Mucosa of rectum (tissue), 2 donors: ENCODE results near the gene MTFR2.

ENCODE experiments used
- H3K27ac ChIP-seq, 2 donors: one replicate each; pipeline ENCODE4 v1.7.0; 2013; ENCODE audit warnings: inconsistent platforms in 2 of 2, low read depth in 2 of 2, low read length in 2 of 2
- H3K27me3 ChIP-seq, 2 donors: one replicate each; pipeline ENCODE4 v1.7.0; 2013; ENCODE audit warnings: low read length in 2 of 2; ENCODE audit not compliant: control insufficient read depth in 2 of 2, insufficient read depth in 2 of 2
- H3K36me3 ChIP-seq, 2 donors: one replicate each; pipeline ENCODE4 v1.7.0; 2013; ENCODE audit warnings: low read length in 2 of 2; ENCODE audit not compliant: control insufficient read depth in 2 of 2, insufficient read depth in 2 of 2
- H3K4me1 ChIP-seq, 2 donors: one replicate each; pipeline ENCODE4 v1.7.0; 2013; ENCODE audit warnings: low read length in 2 of 2, mild to moderate bottlenecking in 1 of 2; ENCODE audit not compliant: control insufficient read depth in 2 of 2, insufficient read depth in 2 of 2
- H3K4me3 ChIP-seq, 2 donors: one replicate each; pipeline ENCODE4 v1.7.0; 2013; ENCODE audit warnings: low read length in 2 of 2
- H3K9ac ChIP-seq, 2 donors: one replicate each; pipeline ENCODE4 v1.7.0; 2013; ENCODE audit warnings: low read length in 2 of 2, low read depth in 1 of 2, mild to moderate bottlenecking in 1 of 2
- H3K9me3 ChIP-seq, 2 donors: one replicate each; pipeline ENCODE4 v1.7.0; 2013; ENCODE audit warnings: low read length in 2 of 2; ENCODE audit not compliant: control insufficient read depth in 2 of 2
- donor health status: healthy.
- donor health status: Normal muscosa, but diverticular disease.

Gene MTFR2

DNA sequence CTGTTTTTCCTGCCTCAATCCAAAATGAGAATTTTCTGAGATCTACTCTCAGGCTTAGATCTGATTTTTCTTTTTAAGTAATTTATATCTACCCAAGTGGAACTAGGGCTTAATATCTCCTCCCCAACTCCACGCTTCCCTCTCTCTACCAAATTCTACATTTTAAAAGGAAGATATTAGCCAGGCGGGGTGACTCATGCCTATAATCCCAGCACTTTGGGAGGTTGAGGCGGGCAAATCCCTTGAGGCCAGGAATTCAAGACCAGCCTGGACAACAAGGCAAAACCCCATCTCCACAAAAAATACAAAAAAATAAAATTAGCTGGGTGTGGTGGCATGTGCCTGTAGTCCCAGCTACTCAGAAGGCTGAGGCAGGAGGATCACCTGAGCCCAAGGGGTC, 61.0 kb downstream of the MTFR2 start:
- H3K4me1 ChIP-seq: no peaks in the 10 kb centered on the region
- H3K36me3 ChIP-seq: peaks cover 0 to 5% of the 10 kb centered on the region in 2 donors
- no peak overlapping the region for H3K4me3 ChIP-seq

DNA sequence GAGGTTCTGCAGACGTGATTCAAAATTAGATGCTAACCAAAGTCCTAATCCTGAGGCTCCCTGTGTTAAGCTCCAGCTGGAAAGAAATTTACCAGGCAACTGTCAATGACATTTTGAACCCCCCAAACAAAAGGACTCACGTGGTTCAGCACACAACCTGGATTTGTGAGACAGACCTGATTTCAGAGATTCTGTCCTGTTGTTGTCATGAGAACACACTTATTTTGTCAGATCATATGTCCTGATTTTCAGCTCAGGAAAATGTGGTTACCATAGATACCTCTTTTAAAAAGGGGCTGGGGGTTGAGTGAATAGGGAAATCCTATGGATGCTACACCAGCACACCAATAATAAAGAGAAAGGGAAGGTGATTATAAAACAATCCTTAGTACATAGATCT, 61.6 kb downstream of the MTFR2 start:
- Histone ChIP-seq H3K36me3 (peaks cover 0 to 5% of the 10 kb centered on the region in 2 donors), H3K9ac (no peak overlapping the region), H3K4me1 (no peaks in the 10 kb centered on the region), H3K27me3 (no peaks in the 10 kb centered on the region), H3K9me3 (no peaks in the 10 kb centered on the region), H3K27ac (no peak overlapping the region), H3K4me3 (no peak overlapping the region)

More for the DNA sequence above, 61.0 kb downstream of the MTFR2 start:
- no peak overlapping the region for H3K9ac ChIP-seq
- no peaks in the 10 kb centered on the region for H3K27me3 ChIP-seq
- no peak overlapping the region for H3K27ac ChIP-seq
- no peaks in the 10 kb centered on the region for H3K9me3 ChIP-seq

DNA sequence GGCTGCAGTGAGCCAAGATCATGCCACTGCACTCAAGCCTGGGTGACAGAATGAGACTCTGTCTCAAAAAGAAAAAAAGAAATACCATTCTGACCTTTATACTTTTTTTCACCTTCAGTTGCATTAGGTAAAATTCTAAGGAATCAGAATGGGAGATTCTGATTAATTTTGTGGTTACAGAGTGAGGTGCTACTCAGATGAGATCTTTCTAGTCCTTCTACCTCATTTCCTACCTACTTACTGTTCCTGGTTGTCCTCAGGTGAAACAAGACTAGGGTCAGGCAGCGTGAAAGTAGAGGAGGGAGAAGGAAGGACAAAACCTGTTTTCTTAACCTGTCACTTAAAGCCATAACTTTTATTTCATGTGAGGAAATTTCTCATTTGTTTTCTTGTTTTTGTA, 63.7 kb downstream of the MTFR2 start:
- Histone ChIP-seq H3K9me3 (no peaks in the 10 kb centered on the region), H3K36me3 (peaks cover 0 to 5% of the 10 kb centered on the region in 2 donors), H3K4me3 (no peak overlapping the region), H3K27ac (no peak overlapping the region), H3K27me3 (no peaks in the 10 kb centered on the region), H3K9ac (no peak overlapping the region), H3K4me1 (no peaks in the 10 kb centered on the region)

DNA sequence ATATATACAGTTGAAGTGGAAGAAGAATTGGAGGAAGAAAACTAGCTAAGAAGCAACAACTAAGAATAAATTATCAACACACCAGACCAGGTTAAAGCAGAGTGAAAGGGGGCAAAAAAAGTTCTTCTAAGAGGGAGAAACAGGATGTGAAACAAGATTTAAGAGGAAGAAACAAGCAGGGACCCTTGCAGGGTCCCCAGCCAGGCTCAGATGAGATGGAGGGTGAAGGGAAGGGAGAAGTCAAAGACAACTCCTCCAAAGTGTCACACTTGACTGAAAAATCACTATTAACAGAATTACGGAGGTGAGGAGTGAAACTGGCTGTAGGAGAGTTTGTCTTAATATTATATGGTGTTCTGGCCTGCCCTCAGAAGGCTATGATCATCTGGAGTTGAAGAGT, 65.4 kb downstream of the MTFR2 start:
- Histone ChIP-seq H3K9me3 (no peaks in the 10 kb centered on the region), H3K27ac (no peak overlapping the region), H3K36me3 (peaks cover 0 to 5% of the 10 kb centered on the region in 2 donors), H3K27me3 (no peaks in the 10 kb centered on the region), H3K4me3 (no peak overlapping the region), H3K9ac (no peak overlapping the region), H3K4me1 (no peaks in the 10 kb centered on the region)

DNA sequence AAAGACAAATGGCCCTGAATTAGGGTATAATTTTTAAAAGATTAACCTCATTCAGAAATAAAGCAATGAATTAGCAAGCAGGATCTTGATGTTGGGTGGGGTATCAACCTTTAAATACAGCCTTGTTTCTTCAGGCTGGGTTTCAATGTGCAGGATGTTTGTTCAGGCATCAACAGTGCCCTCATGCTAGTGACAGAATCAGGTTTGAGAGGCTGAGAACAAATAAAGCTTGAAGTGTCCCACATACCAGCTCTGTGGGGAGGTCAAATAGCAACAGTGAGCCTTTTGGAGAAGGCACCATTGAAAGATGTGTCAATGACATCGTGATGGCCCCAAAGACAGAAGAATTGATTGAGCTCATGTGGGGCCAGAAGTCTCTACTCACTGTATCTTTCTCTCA, 68.2 kb downstream of the MTFR2 start:
- Histone ChIP-seq H3K27me3 (no peaks in the 10 kb centered on the region), H3K9me3 (no peaks in the 10 kb centered on the region), H3K36me3 (no peaks in the 10 kb centered on the region), H3K4me1 (no peaks in the 10 kb centered on the region), H3K27ac (no peak overlapping the region), H3K9ac (no peak overlapping the region), H3K4me3 (no peak overlapping the region)

DNA sequence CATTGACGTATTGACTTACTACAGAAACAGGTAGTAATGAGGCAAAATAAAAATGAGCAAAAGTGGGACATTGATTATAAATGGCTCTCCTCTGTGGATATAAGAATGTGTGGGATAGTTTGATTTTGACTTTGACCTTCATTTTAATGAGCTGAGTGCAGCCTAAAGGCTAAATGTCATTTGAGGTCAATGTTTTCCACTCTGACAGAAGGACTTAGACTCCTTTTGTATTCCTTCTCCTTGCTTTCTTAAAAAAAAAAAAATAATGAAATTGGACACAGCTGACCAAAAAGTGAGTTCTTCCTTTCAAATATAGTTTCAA, 68.6 kb downstream of the MTFR2 start:
- Histone ChIP-seq H3K9me3 (no peaks in the 10 kb centered on the region), H3K9ac (no peak overlapping the region), H3K36me3 (no peaks in the 10 kb centered on the region), H3K4me3 (no peak overlapping the region), H3K27me3 (no peaks in the 10 kb centered on the region), H3K27ac (no peak overlapping the region), H3K4me1 (no peaks in the 10 kb centered on the region)
